NOMO-1 treated with DMSO at 0.1 percent for 48 hours (cell line): ENCODE data around the gene TMEM161A.

Experiments used
- DNase-seq: peaks from one replicate; lab custom pipeline; 2025; ENCODE audit not compliant: unreplicated experiment; lab: John Stamatoyannopoulos, UW

Gene TMEM161A

GRCh38 chr19:19098084-19098702 lies 40.1 kb downstream of the TMEM161A start:
- DNase-seq = no peak

GRCh38 chr19:19096641-19097627 lies 41.3 kb downstream of the TMEM161A start:
- no peak for DNase-seq

GRCh38 chr19:19095691-19096090 lies 42.6 kb downstream of the TMEM161A start:
- no peak for DNase-seq

- DNase-seq = no peak
Observed at GRCh38 chr19:19094513-19094912, 43.8 kb downstream of the TMEM161A start.

- no peak for DNase-seq
Observed at GRCh38 chr19:19087676-19088075, 50.6 kb downstream of the TMEM161A start.

- no peak for DNase-seq
Observed at GRCh38 chr19:19083413-19084178, 54.7 kb downstream of the TMEM161A start.

- no peak for DNase-seq
Observed at GRCh38 chr19:19081642-19082151, 56.6 kb downstream of the TMEM161A start.

GRCh38 chr19:19079571-19079970 lies 58.7 kb downstream of the TMEM161A start:
- DNase-seq = no peak

- no peak for DNase-seq
Observed at GRCh38 chr19:19078801-19079200, 59.5 kb downstream of the TMEM161A start.

GRCh38 chr19:19077103-19077502 lies 61.2 kb downstream of the TMEM161A start:
- peak; percentile 78 for DNase-seq

GRCh38 chr19:19076476-19076875 lies 61.8 kb downstream of the TMEM161A start:
- no peak for DNase-seq

- no peak for DNase-seq
Observed at GRCh38 chr19:19075126-19075525, 63.2 kb downstream of the TMEM161A start.

- DNase-seq = no peak
Observed at GRCh38 chr19:19074196-19074882, 63.9 kb downstream of the TMEM161A start.

- no peak for DNase-seq
Observed at GRCh38 chr19:19071897-19072296, 66.4 kb downstream of the TMEM161A start.
